Measurements from ENCODE around the gene CTSH. TPM values are rescaled to one million over a fixed set of nuclear protein-coding genes. Genes with fewer than 3 reads are reported as not detected.

CTSH gene
- total RNA-seq, 1 experiment from 2014 or later, result 20.4 TPM

GRCh38 chr15:78909160-78909695 is 35.6 kb downstream of the CTSH start:
- TF ChIP-seq ZNF138 (CRISPR knock-in tag; conservative IDR thresholded peaks at IDR 0.05) (no peak), ZNF671 (CRISPR knock-in tag; IDR thresholded peaks at IDR 0.05) (0 out of 2 replicates have a peak, but pooled peaks have one; percentile 16)
- H3K9me3 Mint-ChIP-seq, result no peaks in the 10 kb centered on the region

GRCh38 chr15:78907577-78907976 is 37.3 kb downstream of the CTSH start:
- POLR2A ChIA-PET, result interaction anchor here (0.6 to 1.4 kb wide), 4 partner anchors 10 to 91 kb away, joined by 3 read pairs; no protein-coding TSS in a partner anchor
- H3K36me3 Mint-ChIP-seq, result peaks cover 57% of the 10 kb centered on the region
- no peak overlapping the region; the same call in 1 of the 2 replicates for H3K27ac Mint-ChIP-seq
- CTCF ChIA-PET, result interaction anchor here (0.6 to 8.0 kb wide), 51 partner anchors 8 to 1896 kb away, joined by 3 to 149 read pairs (median 5); partner anchors contain the start of genes ADAMTS7, CTSH and MORF4L1
- peak; percentile 25 for DNase-seq (ENCODE audit: low spot score)
- TF ChIP-seq AFF4 (CRISPR knock-in tag; IDR thresholded peaks at IDR 0.05; ENCODE audit: borderline replicate concordance) (no peak), MAX (CRISPR knock-in tag; IDR thresholded peaks at IDR 0.05) (no peak), ZNF423 (CRISPR knock-in tag; IDR thresholded peaks at IDR 0.05) (no peak), E2F4 (CRISPR knock-in tag; IDR thresholded peaks at IDR 0.05; ENCODE audit: borderline replicate concordance, low read depth) (no peak), FOXK1 (CRISPR knock-in tag; IDR thresholded peaks at IDR 0.05) (no peak), NR1H2 (CRISPR knock-in tag; IDR thresholded peaks at IDR 0.05) (no peak), ZNF396 (CRISPR knock-in tag; IDR thresholded peaks at IDR 0.05; ENCODE audit: borderline replicate concordance) (no peak), CTCF (IDR thresholded peaks at IDR 0.05) (no peak; the same call in 1 of the 2 replicates), ZMAT4 (CRISPR knock-in tag; IDR thresholded peaks at IDR 0.05) (no peak), EMX1 (CRISPR knock-in tag; IDR thresholded peaks at IDR 0.05) (no peak), USF2 (CRISPR knock-in tag; IDR thresholded peaks at IDR 0.05) (no peak), RELA (CRISPR knock-in tag; IDR thresholded peaks at IDR 0.05; ENCODE audit: borderline replicate concordance) (no peak), SMAD4 (CRISPR knock-in tag; IDR thresholded peaks at IDR 0.05) (no peak), ZNF512 (CRISPR knock-in tag; IDR thresholded peaks at IDR 0.05; ENCODE audit: borderline replicate concordance) (no peak), TP53 (CRISPR knock-in tag; IDR thresholded peaks at IDR 0.05) (no peak), TEAD4 (CRISPR knock-in tag; IDR thresholded peaks at IDR 0.05) (no peak), JUN (CRISPR knock-in tag; IDR thresholded peaks at IDR 0.05) (no peak)
- no peak overlapping the region for H3K4me3 Mint-ChIP-seq
- ATAC-seq, result peak; percentile 46
- no peaks in the 10 kb centered on the region for H3K27me3 Mint-ChIP-seq (ENCODE audit: low read depth)
- H3K4me1 Mint-ChIP-seq, result peaks cover 26% of the 10 kb centered on the region
- H3K9me3 Mint-ChIP-seq, result no peaks in the 10 kb centered on the region

More at GRCh38 chr15:78909160-78909695, 35.6 kb downstream of the CTSH start:
- ATAC-seq (no peak), DNase-seq (ENCODE audit: low spot score) (no peak)
- Mint-ChIP-seq H3K4me1 (peaks cover 26% of the 10 kb centered on the region), H3K27me3 (ENCODE audit: low read depth) (no peaks in the 10 kb centered on the region), H3K36me3 (peaks cover 51% of the 10 kb centered on the region), H3K4me3 (no peak overlapping the region), H3K27ac (peak overlapping the region; percentile 89)
- CTCF ChIA-PET, result interaction anchor here (0.7 to 8.0 kb wide), 14 partner anchors 10 to 276 kb away, joined by 3 to 149 read pairs (median 7); partner anchors contain the start of gene CTSH
- POLR2A ChIA-PET, result no interaction called here
